Esophagus muscularis mucosa (tissue), 3 donors: ENCODE data around the gene URM1.

ENCODE experiments used
- EP300 ChIP-seq: sonication (generic); formaldehyde crosslinking; IDR thresholded peaks from one replicate; pipeline ENCODE4 v1.6.1; 2017; ENCODE audit warnings: antibody characterized with exemption
- POLR2A ChIP-seq: fragments of 450-650 bp; IDR thresholded peaks from one replicate; pipeline ENCODE4 v1.6.1; 2017; ENCODE audit warnings: antibody characterized with exemption, moderate library complexity, mild to moderate bottlenecking, low read depth
- POLR2AphosphoS5 ChIP-seq, 2 donors: sonication (generic); formaldehyde crosslinking; IDR thresholded peaks; one replicate each; pipeline ENCODE4 v1.6.1; 2017; ENCODE audit warnings: antibody characterized with exemption in 2 of 2

GRCh38 chr9:128344931-128345605 lies 26.1 kb upstream of the URM1 start:
- TF ChIP-seq POLR2AphosphoS5 (IDR thresholded peaks at IDR 0.05) (no peak), EP300 (no peak), POLR2A (no peak)
